Liver (tissue), 9 donors: ENCODE data around the gene DYNC1H1. TPM values are rescaled to one million over a fixed set of nuclear protein-coding genes. Genes with fewer than 3 reads are reported as not detected.

Experiments used
- DNase-seq: peaks from one replicate; pipeline ENCODE4 v3.0.0-alpha.2; 2017; ENCODE audit warnings: low spot score
- H3K27ac ChIP-seq, 2 donors: one replicate each; pipeline ENCODE4 v1.7.0; 2013; ENCODE audit warnings: inconsistent platforms in 2 of 2, low read length in 2 of 2, control low read depth in 1 of 2, low read depth in 1 of 2, mild to moderate bottlenecking in 1 of 2
- H3K27me3 ChIP-seq, 4 donors: one replicate each; pipeline versions ENCODE4 v1.6.1 to v1.7.0; 2013; ENCODE audit warnings: low read length in 3 of 4, inconsistent platforms in 1 of 4, mild to moderate bottlenecking in 1 of 4, moderate library complexity in 1 of 4; ENCODE audit not compliant: control insufficient read depth in 4 of 4, insufficient read depth in 4 of 4
- H3K36me3 ChIP-seq, 4 donors: one replicate each; pipeline versions ENCODE4 v1.6.1 to v1.7.0; 2013; ENCODE audit warnings: low read length in 3 of 4, mild to moderate bottlenecking in 3 of 4, low read depth in 1 of 4, moderate library complexity in 1 of 4; ENCODE audit not compliant: control insufficient read depth in 4 of 4, insufficient read depth in 3 of 4
- H3K4me1 ChIP-seq, 4 donors: one replicate each; pipeline versions ENCODE4 v1.6.1 to v1.7.0; 2013; ENCODE audit warnings: low read length in 3 of 4, mild to moderate bottlenecking in 3 of 4, moderate library complexity in 1 of 4; ENCODE audit not compliant: control insufficient read depth in 4 of 4, insufficient read depth in 4 of 4
- H3K4me3 ChIP-seq, 3 donors: one replicate each; pipeline versions ENCODE4 v1.6.1 to v1.7.0; 2013; ENCODE audit warnings: low read length in 3 of 3, control low read depth in 1 of 3, low read depth in 1 of 3, mild to moderate bottlenecking in 1 of 3
- H3K9ac ChIP-seq, 2 donors: one replicate each; pipeline ENCODE4 v1.7.0; 2013; ENCODE audit warnings: low read length in 2 of 2, mild to moderate bottlenecking in 2 of 2, moderate library complexity in 2 of 2, control low read depth in 1 of 2, low read depth in 1 of 2
- H3K9me3 ChIP-seq, 4 donors: one replicate each; pipeline versions ENCODE4 v1.6.1 to v1.7.0; 2013; ENCODE audit warnings: low read length in 3 of 4; ENCODE audit not compliant: control insufficient read depth in 4 of 4
- EGR1 ChIP-seq, 2 donors: IDR thresholded peaks; 2 replicates each; pipeline ENCODE4 v1.6.1; 2016 to 2018; ENCODE audit warnings: antibody characterized with exemption in 2 of 2, low read depth in 2 of 2
- FOXA1 ChIP-seq: IDR thresholded peaks from 2 replicates; pipeline ENCODE4 v1.6.1; 2016; ENCODE audit warnings: antibody characterized with exemption
- GABPA ChIP-seq, 2 donors: IDR thresholded peaks in 1 of 2; conservative IDR thresholded peaks in 1 of 2; 2 replicates each; pipeline ENCODE4 v1.6.1; 2016; ENCODE audit warnings: antibody characterized with exemption in 2 of 2, mild to moderate bottlenecking in 1 of 2, moderate library complexity in 1 of 2
- HNF4G ChIP-seq: IDR thresholded peaks from 2 replicates; pipeline ENCODE4 v1.6.1; 2016; ENCODE audit warnings: antibody characterized with exemption
- JUND ChIP-seq, 2 donors: IDR thresholded peaks; 2 replicates each; pipeline ENCODE4 v1.6.1; 2016; ENCODE audit warnings: antibody characterized with exemption in 2 of 2
- NR2F2 ChIP-seq: IDR thresholded peaks from 2 replicates; pipeline ENCODE4 v1.6.1; 2016; ENCODE audit warnings: antibody characterized with exemption
- RAD21 ChIP-seq, 2 donors: IDR thresholded peaks; 2 replicates each; pipeline ENCODE4 v1.6.1; 2016; ENCODE audit warnings: antibody characterized with exemption in 2 of 2, mild to moderate bottlenecking in 2 of 2
- RXRA ChIP-seq, 2 donors: IDR thresholded peaks; 2 replicates each; pipeline ENCODE4 v1.6.1; 2017 to 2018; ENCODE audit warnings: antibody characterized with exemption in 2 of 2, mild to moderate bottlenecking in 1 of 2
- SP1 ChIP-seq: IDR thresholded peaks from 2 replicates; pipeline ENCODE4 v1.6.1; 2018; ENCODE audit warnings: antibody characterized with exemption, mild to moderate bottlenecking
- TAF1 ChIP-seq: conservative IDR thresholded peaks from 2 replicates; pipeline ENCODE4 v1.6.1; 2016; ENCODE audit warnings: antibody characterized with exemption, mild to moderate bottlenecking
- WGBS: extraction: QIAGEN DNeasy Blood & Tissue Kit; methylation state at CpG from one replicate; pipeline ENCODE4 v1.1.7; 2013; 5-methylcytosine and 5-hydroxymethylcytosine counted together
- polyA plus RNA-seq, 2 donors: library from polyadenylated mRNA; stranded (reverse) in 1 of 2; unstranded in 1 of 2; fragments of 200-250 nt in 1 of 2; fragments of >200 nt in 1 of 2; fragmentation: Nextera tagmentation in 1 of 2; extraction: Ambion mirVana in 1 of 2; gene quantifications; one replicate each; pipeline versions ENCODE4 v1.2.1 to v1.2.3, GENCODE V29; 2013 to 2015
- total RNA-seq, 2 donors: library from RNA; depleted of rRNA; stranded (reverse); fragments of >200 nt; gene quantifications; one replicate each; pipeline ENCODE4 v1.2.3, GENCODE V29; 2014
- TF ChIP-seq, protein P1 (sequence below): IDR thresholded peaks from 2 replicates; pipeline ENCODE4 v1.6.1; 2016; ENCODE audit warnings: antibody characterized with exemption, mild to moderate bottlenecking
- TF ChIP-seq, protein P2 (sequence below): IDR thresholded peaks from 2 replicates; pipeline ENCODE4 v1.6.1; 2016; ENCODE audit warnings: antibody characterized with exemption
- TF ChIP-seq, protein P3 (sequence below): IDR thresholded peaks from 2 replicates; pipeline ENCODE4 v1.6.1; 2016; ENCODE audit warnings: antibody characterized with exemption
- TF ChIP-seq, protein P4 (sequence below): IDR thresholded peaks from 2 replicates; pipeline ENCODE4 v1.6.1; 2016; ENCODE audit warnings: antibody characterized with exemption
- TF ChIP-seq, protein P5 (sequence below): fragments of 150-350 bp; IDR thresholded peaks from 2 replicates; pipeline ENCODE4 v1.5.1; 2017; ENCODE audit warnings: improper control_type of control experiment, low read depth, low read length; ENCODE audit not compliant: missing input control
- donor health status: healthy.
- donor health status: healthy.
- donor health status: healthy.
- donor health status: healthy.
- donor health status: healthy.

DYNC1H1 gene
- total and polyA plus RNA-seq, 4 donors: 50.3 to 201 (median 82.6) TPM

- Histone ChIP-seq H3K9me3 (no peaks in the 10 kb centered on the region), H3K4me3 (peak overlapping the region; percentile 76 to 97 (median 89)), H3K9ac (peak overlapping the region; percentile 98 to 99), H3K4me1 (peaks cover 5 to 12% (median 8%) of the 10 kb centered on the region in 4 donors), H3K27me3 (no peaks in the 10 kb centered on the region), H3K36me3 (no peaks in the 10 kb centered on the region), H3K27ac (peak overlapping the region; percentile 97)
- DNase-seq: no peak
- 5% methylated on average over 8 of the region's 8 CpGs for WGBS
- TF ChIP-seq, protein P1, sequence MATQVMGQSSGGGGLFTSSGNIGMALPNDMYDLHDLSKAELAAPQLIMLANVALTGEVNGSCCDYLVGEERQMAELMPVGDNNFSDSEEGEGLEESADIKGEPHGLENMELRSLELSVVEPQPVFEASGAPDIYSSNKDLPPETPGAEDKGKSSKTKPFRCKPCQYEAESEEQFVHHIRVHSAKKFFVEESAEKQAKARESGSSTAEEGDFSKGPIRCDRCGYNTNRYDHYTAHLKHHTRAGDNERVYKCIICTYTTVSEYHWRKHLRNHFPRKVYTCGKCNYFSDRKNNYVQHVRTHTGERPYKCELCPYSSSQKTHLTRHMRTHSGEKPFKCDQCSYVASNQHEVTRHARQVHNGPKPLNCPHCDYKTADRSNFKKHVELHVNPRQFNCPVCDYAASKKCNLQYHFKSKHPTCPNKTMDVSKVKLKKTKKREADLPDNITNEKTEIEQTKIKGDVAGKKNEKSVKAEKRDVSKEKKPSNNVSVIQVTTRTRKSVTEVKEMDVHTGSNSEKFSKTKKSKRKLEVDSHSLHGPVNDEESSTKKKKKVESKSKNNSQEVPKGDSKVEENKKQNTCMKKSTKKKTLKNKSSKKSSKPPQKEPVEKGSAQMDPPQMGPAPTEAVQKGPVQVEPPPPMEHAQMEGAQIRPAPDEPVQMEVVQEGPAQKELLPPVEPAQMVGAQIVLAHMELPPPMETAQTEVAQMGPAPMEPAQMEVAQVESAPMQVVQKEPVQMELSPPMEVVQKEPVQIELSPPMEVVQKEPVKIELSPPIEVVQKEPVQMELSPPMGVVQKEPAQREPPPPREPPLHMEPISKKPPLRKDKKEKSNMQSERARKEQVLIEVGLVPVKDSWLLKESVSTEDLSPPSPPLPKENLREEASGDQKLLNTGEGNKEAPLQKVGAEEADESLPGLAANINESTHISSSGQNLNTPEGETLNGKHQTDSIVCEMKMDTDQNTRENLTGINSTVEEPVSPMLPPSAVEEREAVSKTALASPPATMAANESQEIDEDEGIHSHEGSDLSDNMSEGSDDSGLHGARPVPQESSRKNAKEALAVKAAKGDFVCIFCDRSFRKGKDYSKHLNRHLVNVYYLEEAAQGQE: no peak
- TF ChIP-seq, protein P2, sequence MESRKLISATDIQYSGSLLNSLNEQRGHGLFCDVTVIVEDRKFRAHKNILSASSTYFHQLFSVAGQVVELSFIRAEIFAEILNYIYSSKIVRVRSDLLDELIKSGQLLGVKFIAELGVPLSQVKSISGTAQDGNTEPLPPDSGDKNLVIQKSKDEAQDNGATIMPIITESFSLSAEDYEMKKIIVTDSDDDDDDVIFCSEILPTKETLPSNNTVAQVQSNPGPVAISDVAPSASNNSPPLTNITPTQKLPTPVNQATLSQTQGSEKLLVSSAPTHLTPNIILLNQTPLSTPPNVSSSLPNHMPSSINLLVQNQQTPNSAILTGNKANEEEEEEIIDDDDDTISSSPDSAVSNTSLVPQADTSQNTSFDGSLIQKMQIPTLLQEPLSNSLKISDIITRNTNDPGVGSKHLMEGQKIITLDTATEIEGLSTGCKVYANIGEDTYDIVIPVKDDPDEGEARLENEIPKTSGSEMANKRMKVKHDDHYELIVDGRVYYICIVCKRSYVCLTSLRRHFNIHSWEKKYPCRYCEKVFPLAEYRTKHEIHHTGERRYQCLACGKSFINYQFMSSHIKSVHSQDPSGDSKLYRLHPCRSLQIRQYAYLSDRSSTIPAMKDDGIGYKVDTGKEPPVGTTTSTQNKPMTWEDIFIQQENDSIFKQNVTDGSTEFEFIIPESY: no peak
- TF ChIP-seq RXRA (IDR thresholded peaks at IDR 0.05): no peak
- TF ChIP-seq GABPA (IDR thresholded peaks at IDR 0.05 in 1 of 2, conservative IDR thresholded peaks at IDR 0.05 in 1 of 2): no peak
- no peak for TF ChIP-seq RAD21 (IDR thresholded peaks at IDR 0.05)
- no peak for TF ChIP-seq FOXA1
- TF ChIP-seq, protein P3, sequence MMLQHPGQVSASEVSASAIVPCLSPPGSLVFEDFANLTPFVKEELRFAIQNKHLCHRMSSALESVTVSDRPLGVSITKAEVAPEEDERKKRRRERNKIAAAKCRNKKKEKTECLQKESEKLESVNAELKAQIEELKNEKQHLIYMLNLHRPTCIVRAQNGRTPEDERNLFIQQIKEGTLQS: no peak
- TF ChIP-seq TAF1: no peak
These were observed 16.8 kb upstream of the DYNC1H1 start for GRCh38 chr14:101947577-101947903.

DNA sequence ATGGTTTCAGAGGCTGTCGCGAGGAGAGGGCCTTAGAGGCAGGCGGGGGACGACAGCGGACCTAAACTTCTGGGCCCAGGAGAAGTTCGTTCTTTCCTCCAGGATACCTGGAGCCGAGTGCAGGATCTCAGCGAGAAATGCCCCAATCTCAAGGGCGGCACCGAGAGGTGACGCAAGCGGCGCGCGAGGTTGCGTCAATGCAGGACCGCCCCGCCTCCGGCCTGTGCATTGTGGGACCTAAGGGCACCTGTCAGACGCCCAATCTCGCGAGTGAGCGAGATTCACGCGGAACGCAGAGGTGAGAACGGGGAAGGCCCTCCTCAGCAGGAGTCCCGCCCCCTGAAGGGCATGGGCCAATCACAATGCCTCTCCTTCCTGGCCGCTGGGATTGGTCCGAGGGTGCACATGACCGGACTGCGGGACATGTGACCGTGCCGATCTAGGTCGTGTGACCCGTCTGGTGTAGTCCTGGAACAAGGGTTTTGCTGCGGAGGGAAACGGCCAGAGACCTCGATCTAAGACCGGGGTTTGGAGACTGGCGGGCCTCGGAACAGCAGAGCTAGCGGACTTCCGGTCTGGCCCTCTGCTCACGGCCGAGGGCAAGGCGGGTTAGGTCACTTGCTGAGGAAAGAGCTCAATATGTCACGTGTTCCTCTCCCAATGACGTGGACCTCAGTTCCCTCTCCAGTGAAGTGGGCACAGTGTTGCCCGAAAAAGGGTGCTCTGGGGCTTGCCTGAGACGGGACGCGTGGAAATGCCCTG, 16.3 kb upstream of the DYNC1H1 start:
- H3K36me3 ChIP-seq: no peaks in the 10 kb centered on the region
- no peaks in the 10 kb centered on the region for H3K9me3 ChIP-seq
- peak; percentile 99 for DNase-seq
- H3K4me1 ChIP-seq: peaks cover 5 to 12% (median 8%) of the 10 kb centered on the region in 4 donors
- H3K9ac ChIP-seq: peak overlapping the region; percentile 98 to 100
- H3K27me3 ChIP-seq: no peaks in the 10 kb centered on the region
- peak overlapping the region; percentile 97 for H3K27ac ChIP-seq
- peak overlapping the region; percentile 76 to 97 (median 89) for H3K4me3 ChIP-seq
- WGBS: under 1% methylated on average over 53 of the region's 53 CpGs
- peak; percentile 35 to 80 for TF ChIP-seq JUND (IDR thresholded peaks at IDR 0.05)
- TF ChIP-seq, protein P2: peak; percentile 100
- TF ChIP-seq RAD21 (IDR thresholded peaks at IDR 0.05): peak; percentile 3 to 36
- TF ChIP-seq RXRA (IDR thresholded peaks at IDR 0.05): peak; percentile 38 to 41
- TF ChIP-seq, protein P4, sequence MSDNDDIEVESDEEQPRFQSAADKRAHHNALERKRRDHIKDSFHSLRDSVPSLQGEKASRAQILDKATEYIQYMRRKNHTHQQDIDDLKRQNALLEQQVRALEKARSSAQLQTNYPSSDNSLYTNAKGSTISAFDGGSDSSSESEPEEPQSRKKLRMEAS: peak; percentile 82
- TF ChIP-seq SP1: peak; percentile 96
- peak in 1 of 2 donors; percentile 73 for TF ChIP-seq GABPA (IDR thresholded peaks at IDR 0.05 in 1 of 2, conservative IDR thresholded peaks at IDR 0.05 in 1 of 2)
- TF ChIP-seq HNF4G: no peak
- TF ChIP-seq, protein P1: peak; percentile 94
- no peak for TF ChIP-seq FOXA1
- no peak for TF ChIP-seq EGR1 (IDR thresholded peaks at IDR 0.05; ENCODE audit: low read depth in 2 of 2)
- peak; percentile 96 for TF ChIP-seq TAF1
- TF ChIP-seq, protein P3: peak; percentile 94
- TF ChIP-seq, protein P5, sequence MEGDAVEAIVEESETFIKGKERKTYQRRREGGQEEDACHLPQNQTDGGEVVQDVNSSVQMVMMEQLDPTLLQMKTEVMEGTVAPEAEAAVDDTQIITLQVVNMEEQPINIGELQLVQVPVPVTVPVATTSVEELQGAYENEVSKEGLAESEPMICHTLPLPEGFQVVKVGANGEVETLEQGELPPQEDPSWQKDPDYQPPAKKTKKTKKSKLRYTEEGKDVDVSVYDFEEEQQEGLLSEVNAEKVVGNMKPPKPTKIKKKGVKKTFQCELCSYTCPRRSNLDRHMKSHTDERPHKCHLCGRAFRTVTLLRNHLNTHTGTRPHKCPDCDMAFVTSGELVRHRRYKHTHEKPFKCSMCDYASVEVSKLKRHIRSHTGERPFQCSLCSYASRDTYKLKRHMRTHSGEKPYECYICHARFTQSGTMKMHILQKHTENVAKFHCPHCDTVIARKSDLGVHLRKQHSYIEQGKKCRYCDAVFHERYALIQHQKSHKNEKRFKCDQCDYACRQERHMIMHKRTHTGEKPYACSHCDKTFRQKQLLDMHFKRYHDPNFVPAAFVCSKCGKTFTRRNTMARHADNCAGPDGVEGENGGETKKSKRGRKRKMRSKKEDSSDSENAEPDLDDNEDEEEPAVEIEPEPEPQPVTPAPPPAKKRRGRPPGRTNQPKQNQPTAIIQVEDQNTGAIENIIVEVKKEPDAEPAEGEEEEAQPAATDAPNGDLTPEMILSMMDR: no peak
- peak; percentile 32 for TF ChIP-seq NR2F2
